PFSK-1 (cell line): Measurements from ENCODE around the gene NOTCH2NLA. TPM values are rescaled to one million over a fixed set of nuclear protein-coding genes. Genes with fewer than 3 reads are reported as not detected.
"Not testable (repeated sequence)": the region's sequence is repeated elsewhere in the genome, so short reads cannot be mapped to it uniquely, and the experiment has no call there.

Source experiments
- FOXP2 ChIP-seq: optimal IDR thresholded peaks from 2 replicates; pipeline ENCODE3; 2011; ENCODE audit warnings: borderline replicate concordance, control low read depth, inconsistent platforms; ENCODE audit not compliant: insufficient read depth; ENCODE audit errors: extremely low read length, extremely low read depth
- POLR2AphosphoS5 ChIP-seq: IDR thresholded peaks from 2 replicates; pipeline ENCODE4 v1.6.1; 2012; ENCODE audit warnings: low read depth, mild to moderate bottlenecking, control low read depth, low read length, moderate library complexity
- REST ChIP-seq, 2 experiments: IDR thresholded peaks; 2 replicates each; pipeline versions ENCODE4 v1.6.1 to v1.8.0; 2011 to 2012; ENCODE audit warnings: low read depth in 2 of 2, low read length in 2 of 2, control low read depth in 1 of 2, inconsistent platforms in 1 of 2, mild to moderate bottlenecking in 1 of 2, moderate library complexity in 1 of 2; ENCODE audit not compliant: insufficient read depth in 1 of 2
- SIN3A ChIP-seq: IDR thresholded peaks from 2 replicates; pipeline ENCODE4 v1.6.1; 2012; ENCODE audit warnings: mild to moderate bottlenecking, low read length, moderate library complexity, borderline replicate concordance; ENCODE audit not compliant: insufficient read depth
- TAF1 ChIP-seq: IDR thresholded peaks from 2 replicates; pipeline ENCODE4 v1.6.1; 2012; ENCODE audit warnings: low read length, control low read depth, borderline replicate concordance; ENCODE audit not compliant: insufficient read depth
- polyA plus RNA-seq: library from polyadenylated mRNA; unstranded; fragments of >200 nt; gene quantifications from one replicate; pipeline ENCODE4 v1.2.1, GENCODE V29; 2012; ENCODE audit warnings: low read depth, missing spikeins; ENCODE audit not compliant: insufficient read length

NOTCH2NLA gene
- polyA plus RNA-seq: 4.3 TPM

GRCh38 chr1:146228710-146229477, at the start of gene NOTCH2NLA:
Gene NOTCH2NLA, minus strand, starts transcription at chr1:146229021. Its CDS starts 39,684 bp downstream, at chr1:146189337.
- not testable (repeated sequence) for TF ChIP-seq FOXP2; REST (IDR thresholded peaks at IDR 0.05; ENCODE audit: insufficient read depth in 1 of 2, low read depth in 2 of 2, low read length in 2 of 2); POLR2AphosphoS5

GRCh38 chr1:146144465-146144864, 84.4 kb downstream of the NOTCH2NLA start, which contains the start of gene NBPF10:
Gene NBPF10, minus strand, starts transcription at chr1:146144804. Its CDS starts 35 bp downstream, at chr1:146144769.
- not testable (repeated sequence) for TF ChIP-seq SIN3A; TAF1; REST (IDR thresholded peaks at IDR 0.05; ENCODE audit: insufficient read depth in 1 of 2, low read depth in 2 of 2, low read length in 2 of 2)
